Left ventricle myocardium inferior (tissue), 1 donor: ENCODE data around the gene ZNF780A. TPM values are rescaled to one million over a fixed set of nuclear protein-coding genes. Genes with fewer than 3 reads are reported as not detected.
"Not testable (repeated sequence)": the region's sequence is repeated elsewhere in the genome, so short reads cannot be mapped to it uniquely, and the experiment has no call there.

ENCODE experiments used
- DNase-seq: peaks from one replicate; pipeline ENCODE4 v3.0.0-alpha.2; 2020
- H3K27ac ChIP-seq: fragments of 200-600 bp; replicated peaks from 2 replicates; pipeline ENCODE4 v1.8.0; 2021
- H3K27me3 ChIP-seq: fragments of 200-600 bp; 2 replicates; pipeline ENCODE4 v1.8.0; 2021; ENCODE audit warnings: low read depth
- H3K36me3 ChIP-seq: fragments of 200-600 bp; 2 replicates; pipeline ENCODE4 v1.8.0; 2021
- H3K4me1 ChIP-seq: fragments of 200-600 bp; 2 replicates; pipeline ENCODE4 v1.8.0; 2021
- H3K4me3 ChIP-seq: fragments of 200-600 bp; 2 replicates; pipeline ENCODE4 v1.8.0; 2021; ENCODE audit warnings: mild to moderate bottlenecking, moderate library complexity
- H3K9me3 ChIP-seq: fragments of 200-600 bp; replicated peaks from 2 replicates; pipeline ENCODE4 v1.8.0; 2021
- intact Hi-C: fragments of 100-400 bp; cut with micrococcal nuclease; formaldehyde crosslinking; loops from one replicate; pipeline ENCODE4 v1.11.0; 2022
- total RNA-seq: library from RNA; stranded (reverse); fragmentation: NEBNext Ultra II Directional; extraction: Animal tissue kit (Norgen Biotek cat#: 25700); gene quantifications from one replicate; pipeline ENCODE4 v1.2.1, GENCODE V29; 2021
- TF ChIP-seq, protein P1 (sequence below): fragments of 200-600 bp; IDR thresholded peaks from 2 replicates; pipeline ENCODE4 v1.8.0; 2021; ENCODE audit warnings: antibody characterized with exemption, mild to moderate bottlenecking, borderline replicate concordance
- donor health status: DM: no; HTN: yes; CAD: no; lungs with severe emphysema.

The ZNF780A gene
- total RNA-seq, 1 donor from 2014 or later, result 10.3 TPM

DNA sequence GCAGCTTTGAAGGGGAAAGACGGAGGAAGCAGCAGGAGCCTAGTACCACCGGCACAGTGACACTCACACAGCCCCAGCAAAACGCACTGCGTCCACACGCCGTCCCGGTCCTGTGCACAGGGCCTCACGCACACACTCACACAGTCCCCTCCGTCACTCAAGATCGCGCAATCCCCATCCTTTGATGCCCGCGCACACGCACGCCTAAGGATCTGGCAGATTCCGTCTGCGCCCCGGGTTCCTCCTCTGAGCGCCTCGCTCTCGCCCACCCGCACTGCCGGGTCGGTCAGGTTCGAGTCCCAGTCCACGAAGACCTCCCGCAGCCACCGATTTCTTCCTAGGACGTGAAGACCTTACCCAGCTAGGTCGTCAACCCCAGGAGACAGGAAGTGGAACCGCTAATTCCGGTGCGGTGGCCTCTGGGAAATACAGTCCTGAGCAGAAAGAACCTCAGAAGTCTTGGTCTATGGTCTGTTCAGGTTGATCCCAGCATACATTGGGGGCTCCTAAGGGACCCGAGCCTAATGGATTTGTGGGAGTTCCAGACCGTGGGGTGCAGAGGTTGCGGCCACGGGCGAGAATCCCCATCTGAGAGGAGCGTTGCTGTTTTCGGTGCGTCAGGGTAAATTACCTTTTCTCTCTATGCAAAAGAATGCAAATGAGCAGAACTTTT lies 34.8 kb downstream of the ZNF780A start, which contains the start of gene ZNF780B:
Gene ZNF780B (minus strand): TSS at position 400 of the 673 bp plus-strand sequence. CDS start 5,899 bp downstream, outside the sequence.
- peak within 1 kb of the TSS; percentile 86 for H3K4me3 ChIP-seq
- DNase-seq, result peak; percentile 58
- H3K36me3 ChIP-seq, result peaks cover 7% of the 10 kb centered on the region
- TF ChIP-seq, protein P1, sequence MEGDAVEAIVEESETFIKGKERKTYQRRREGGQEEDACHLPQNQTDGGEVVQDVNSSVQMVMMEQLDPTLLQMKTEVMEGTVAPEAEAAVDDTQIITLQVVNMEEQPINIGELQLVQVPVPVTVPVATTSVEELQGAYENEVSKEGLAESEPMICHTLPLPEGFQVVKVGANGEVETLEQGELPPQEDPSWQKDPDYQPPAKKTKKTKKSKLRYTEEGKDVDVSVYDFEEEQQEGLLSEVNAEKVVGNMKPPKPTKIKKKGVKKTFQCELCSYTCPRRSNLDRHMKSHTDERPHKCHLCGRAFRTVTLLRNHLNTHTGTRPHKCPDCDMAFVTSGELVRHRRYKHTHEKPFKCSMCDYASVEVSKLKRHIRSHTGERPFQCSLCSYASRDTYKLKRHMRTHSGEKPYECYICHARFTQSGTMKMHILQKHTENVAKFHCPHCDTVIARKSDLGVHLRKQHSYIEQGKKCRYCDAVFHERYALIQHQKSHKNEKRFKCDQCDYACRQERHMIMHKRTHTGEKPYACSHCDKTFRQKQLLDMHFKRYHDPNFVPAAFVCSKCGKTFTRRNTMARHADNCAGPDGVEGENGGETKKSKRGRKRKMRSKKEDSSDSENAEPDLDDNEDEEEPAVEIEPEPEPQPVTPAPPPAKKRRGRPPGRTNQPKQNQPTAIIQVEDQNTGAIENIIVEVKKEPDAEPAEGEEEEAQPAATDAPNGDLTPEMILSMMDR, result no peak
- H3K27me3 ChIP-seq, result no peaks in the 10 kb centered on the region
- intact Hi-C loops, result no loop called here
- H3K27ac ChIP-seq, result peak within 1 kb of the TSS; percentile 85
- peaks cover 44% of the 10 kb centered on the region for H3K9me3 ChIP-seq
- H3K4me1 ChIP-seq, result peaks cover 47% of the 10 kb centered on the region

DNA sequence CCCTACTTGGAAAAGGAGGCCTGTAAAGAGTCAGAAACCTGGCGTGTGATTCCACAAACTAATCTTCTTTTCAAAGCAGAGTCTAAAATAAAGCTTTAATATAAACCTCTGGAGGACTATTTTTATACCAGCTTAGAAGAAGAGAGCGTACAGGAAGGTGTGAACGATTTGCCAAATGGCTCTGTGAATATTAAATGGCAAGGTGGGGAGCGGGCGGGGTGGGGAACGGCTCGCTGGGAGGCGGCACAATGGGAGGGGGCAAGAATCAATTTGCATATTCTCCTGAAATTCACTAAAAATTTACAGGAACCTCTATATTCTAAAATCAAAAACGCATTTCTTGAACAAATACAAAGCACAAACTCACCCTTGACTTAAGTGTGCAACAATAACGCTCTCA lies 35.7 kb downstream of the ZNF780A start:
- no peak for DNase-seq
- intact Hi-C loops, result no loop called here
- Histone ChIP-seq H3K4me1 (peaks cover 47% of the 10 kb centered on the region), H3K36me3 (peaks cover 15% of the 10 kb centered on the region), H3K27me3 (no peaks in the 10 kb centered on the region), H3K27ac (peak overlapping the region; percentile 85), H3K9me3 (peaks cover 44% of the 10 kb centered on the region), H3K4me3 (peak overlapping the region; percentile 86)
- TF ChIP-seq, protein P1, result no peak

DNA sequence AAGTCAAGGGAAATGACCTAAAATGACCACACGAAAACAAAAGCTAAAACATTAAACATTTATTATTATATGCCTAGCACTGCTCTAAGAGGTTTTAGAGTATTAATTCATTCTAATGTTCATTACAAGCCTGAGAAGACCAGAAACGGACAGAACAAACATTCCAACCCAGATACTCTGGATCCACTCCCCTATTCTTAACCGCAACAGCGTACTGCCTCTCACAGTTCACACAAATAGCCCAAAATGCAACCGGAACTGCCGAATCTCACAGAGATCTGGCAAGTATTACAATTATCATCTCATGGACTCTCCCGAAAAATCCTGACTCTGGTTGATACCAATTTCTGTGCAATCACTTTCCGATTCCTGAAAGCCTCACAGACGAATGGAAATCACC lies 36.1 kb downstream of the ZNF780A start:
- H3K4me3 ChIP-seq, result peak overlapping the region; percentile 86
- H3K4me1 ChIP-seq, result peaks cover 47% of the 10 kb centered on the region
- no peaks in the 10 kb centered on the region for H3K27me3 ChIP-seq
- H3K27ac ChIP-seq, result peak overlapping the region; percentile 85
- intact Hi-C loops, result no loop called here
- no peak for DNase-seq
- H3K36me3 ChIP-seq, result peaks cover 19% of the 10 kb centered on the region
- peaks cover 44% of the 10 kb centered on the region for H3K9me3 ChIP-seq
- TF ChIP-seq, protein P1, result no peak

DNA sequence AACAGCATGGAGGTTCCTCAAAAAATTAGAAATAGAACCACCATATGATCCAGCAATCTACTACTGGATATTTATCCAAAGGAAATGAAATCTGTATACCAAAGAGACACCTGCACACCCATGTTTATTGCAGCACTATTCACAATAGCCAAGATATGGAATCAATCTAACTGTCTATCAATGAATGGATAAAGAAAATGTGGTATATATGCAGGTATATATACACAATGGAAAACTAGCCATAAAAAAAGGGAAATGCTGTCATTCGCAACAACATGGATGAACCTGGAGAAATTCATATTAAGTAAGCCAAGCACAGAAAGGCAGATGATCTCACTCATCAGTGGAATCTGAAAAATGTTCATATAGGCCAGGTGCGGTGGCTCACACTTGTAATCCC lies 37.3 kb downstream of the ZNF780A start:
- no peak overlapping the region for H3K27ac ChIP-seq
- no peak overlapping the region for H3K4me3 ChIP-seq
- H3K4me1 ChIP-seq, result peaks cover 47% of the 10 kb centered on the region
- TF ChIP-seq, protein P1, result no peak
- intact Hi-C loops, result no loop called here
- H3K9me3 ChIP-seq, result peaks cover 36% of the 10 kb centered on the region
- H3K27me3 ChIP-seq, result no peaks in the 10 kb centered on the region
- no peak for DNase-seq
- peaks cover 30% of the 10 kb centered on the region for H3K36me3 ChIP-seq

DNA sequence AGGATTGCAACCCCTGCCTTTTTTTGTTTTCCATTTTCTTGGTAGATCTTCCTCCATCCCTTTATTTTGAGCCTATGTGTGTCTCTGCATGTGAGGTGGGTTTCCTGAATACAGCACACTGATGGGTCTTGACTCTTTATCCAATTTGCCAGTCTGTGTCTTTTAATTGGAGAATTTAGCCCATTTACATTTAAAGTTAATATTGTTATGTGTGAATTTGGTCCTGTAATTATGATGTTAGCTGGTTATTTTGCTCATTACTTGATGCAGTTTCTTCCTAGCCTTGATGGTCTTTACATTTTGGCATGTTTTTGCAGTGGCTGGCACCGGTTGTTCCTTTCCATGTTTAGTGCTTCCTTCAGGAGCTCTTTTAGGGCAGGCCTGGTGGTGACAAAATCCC lies 49.0 kb downstream of the ZNF780A start:
- H3K9me3 ChIP-seq, result peaks cover 77% of the 10 kb centered on the region
- H3K4me3 ChIP-seq, intact Hi-C loops, H3K27ac ChIP-seq, H3K4me1 ChIP-seq, DNase-seq, H3K27me3 ChIP-seq: not testable (repeated sequence)
- peaks cover 55% of the 10 kb centered on the region for H3K36me3 ChIP-seq

DNA sequence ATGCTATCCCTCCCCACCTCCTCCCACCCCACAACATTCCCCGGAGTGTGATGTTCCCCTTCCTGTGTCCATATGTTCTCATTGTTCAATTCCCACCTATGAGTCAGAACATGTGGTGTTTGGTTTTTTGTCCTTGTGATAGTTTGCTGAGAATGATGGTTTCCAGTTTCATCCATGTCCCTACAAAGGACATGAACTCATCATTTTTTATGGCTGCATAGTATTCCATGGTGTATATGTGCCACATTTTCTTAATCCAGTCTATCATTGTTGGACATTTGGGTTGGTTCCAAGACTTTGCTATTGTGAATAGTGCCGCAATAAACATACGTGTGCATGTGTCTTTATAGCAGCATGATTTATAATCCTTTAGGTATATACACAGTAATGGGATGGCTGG lies 52.7 kb downstream of the ZNF780A start:
- H3K36me3 ChIP-seq, result peaks cover 53% of the 10 kb centered on the region
- H3K4me3 ChIP-seq, H3K4me1 ChIP-seq, intact Hi-C loops, H3K27ac ChIP-seq, H3K27me3 ChIP-seq, DNase-seq: not testable (repeated sequence)
- H3K9me3 ChIP-seq, result peaks cover 77% of the 10 kb centered on the region
